ENCODE data around the gene TTLL10.
"Not testable (repeated sequence)": the region's sequence is repeated elsewhere in the genome, so short reads cannot be mapped to it uniquely, and the experiment has no call there.

TTLL10 gene

DNA sequence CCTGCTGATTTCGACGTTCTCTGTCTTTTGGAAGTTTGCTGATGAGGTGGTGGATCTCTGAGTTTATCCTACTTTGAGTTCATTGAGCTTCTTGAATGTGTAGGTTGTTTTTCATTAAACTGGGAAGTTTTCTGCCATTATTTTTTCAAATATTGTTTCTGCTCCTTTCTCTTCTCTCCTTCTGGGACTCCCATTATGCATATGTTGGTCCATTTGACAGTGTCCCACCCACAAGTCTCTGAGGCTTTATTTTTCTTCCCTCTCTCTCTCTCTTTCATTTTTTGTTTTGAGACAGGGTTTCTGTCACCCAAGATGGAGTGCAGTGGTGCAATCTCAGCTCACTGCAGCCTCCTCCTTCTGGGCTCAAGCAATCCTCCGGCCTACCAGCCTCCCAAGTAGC is 21.0 kb downstream of the TTLL10 start:
- DNase-seq = no peak

DNA sequence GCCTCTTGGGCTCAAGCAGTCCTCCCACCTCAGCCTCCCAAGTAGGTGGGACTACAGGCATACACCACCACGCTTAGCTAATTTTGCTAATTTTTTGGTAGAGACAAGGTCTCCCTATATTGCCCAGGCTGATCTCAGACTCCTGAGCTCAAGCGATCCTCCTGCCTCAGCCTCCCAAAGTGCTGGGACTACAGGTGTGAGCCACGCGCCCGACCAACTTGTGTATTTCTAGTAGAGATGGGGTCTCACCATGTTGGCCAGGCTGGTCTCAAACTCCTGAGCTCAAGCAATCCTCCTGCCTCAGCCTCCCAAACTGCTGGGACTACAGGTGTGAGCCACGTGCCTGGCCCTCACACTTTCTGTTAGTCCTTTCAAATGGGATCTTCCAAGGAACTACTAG is 22.0 kb downstream of the TTLL10 start:
- not testable (repeated sequence) for DNase-seq

DNA sequence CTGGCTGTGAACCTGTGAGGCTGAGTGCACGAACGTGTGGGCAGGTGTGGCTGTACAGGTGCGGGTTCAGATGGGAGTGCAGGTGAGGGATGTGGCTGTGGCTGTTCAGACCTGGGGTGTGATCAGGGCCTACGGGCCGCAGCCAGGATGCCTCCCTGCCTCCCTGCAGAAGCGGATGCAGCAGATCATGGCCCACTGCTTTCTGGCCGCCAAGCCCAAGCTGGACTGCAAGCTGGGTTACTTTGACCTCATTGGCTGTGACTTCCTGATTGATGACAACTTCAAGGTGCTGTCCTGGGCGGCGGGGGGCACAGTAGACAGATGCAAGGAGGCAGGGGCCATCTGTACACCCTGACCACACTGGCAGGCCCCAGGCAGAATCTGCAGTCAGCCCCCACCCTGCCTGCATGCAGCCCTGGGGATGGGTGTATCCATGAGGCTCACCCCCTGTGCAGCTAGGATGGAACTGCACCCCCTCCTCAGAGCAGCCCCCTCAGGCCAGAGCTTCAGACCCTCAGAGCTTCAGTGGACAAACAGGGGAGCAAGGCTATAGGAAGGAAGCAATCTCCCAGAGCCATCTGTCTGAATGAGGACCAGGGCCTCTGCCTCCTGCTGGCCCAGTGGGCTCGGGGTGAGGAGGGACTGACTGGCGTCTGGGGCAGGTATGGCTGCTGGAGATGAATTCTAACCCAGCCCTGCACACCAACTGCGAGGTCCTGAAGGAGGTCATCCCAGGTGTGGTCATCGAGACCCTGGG is 22.9 kb downstream of the TTLL10 start:
- no peak for DNase-seq

DNA sequence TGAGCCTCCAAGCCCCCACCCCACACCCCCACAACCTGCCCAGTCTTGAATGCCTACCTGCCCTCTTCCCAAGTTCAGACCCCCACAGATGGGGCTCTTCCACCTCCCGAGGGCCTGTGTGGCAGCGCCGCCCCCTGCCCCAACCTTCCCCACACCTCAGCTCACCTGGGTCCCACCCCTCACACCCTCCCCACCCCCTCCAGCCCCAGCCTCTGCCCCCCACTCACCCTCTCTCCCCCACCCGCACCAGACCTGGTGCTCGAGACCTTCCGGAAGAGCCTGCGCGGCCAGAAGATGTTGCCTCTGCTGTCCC is 23.5 kb downstream of the TTLL10 start:
- no peak for DNase-seq

DNA sequence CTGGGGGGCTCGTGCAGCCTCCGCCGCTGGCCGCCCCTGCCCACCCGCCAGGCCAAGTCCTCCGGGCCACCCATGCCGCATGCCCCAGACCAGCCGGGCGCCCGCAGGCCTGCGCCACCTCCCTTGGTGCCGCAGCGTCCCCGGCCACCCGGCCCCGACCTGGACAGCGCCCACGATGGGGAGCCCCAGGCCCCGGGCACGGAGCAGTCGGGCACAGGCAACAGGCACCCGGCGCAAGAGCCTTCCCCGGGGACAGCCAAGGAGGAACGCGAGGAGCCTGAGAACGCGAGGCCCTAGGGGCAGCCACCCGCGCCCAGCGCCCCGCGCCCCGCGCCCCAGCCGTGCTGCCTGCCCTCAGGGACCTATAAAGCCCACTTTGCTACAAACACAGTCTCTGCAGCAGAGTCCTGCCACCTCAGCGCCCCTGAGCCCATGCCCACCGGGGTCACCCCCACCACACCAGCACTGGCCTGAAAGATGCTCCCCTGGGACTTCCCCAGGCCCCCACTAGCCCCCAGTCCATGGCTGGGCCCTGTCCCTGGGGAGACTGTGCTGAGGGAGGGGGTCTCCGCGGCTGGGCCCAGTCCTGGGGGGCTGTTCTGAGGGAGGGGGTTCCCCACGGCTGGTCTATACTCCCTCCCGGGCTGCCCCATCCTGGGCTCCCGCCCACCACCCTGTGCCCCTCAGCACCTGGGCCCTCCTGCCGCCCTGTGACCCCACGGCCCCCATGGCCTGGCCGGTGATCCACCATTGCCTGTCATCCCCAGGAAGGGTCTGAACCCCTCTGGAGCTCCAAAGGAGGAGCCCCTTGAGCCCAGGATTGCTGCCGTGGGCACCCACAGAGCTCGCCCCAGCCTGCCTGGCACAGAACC is 24.1 kb downstream of the TTLL10 start:
- no peak for DNase-seq

DNA sequence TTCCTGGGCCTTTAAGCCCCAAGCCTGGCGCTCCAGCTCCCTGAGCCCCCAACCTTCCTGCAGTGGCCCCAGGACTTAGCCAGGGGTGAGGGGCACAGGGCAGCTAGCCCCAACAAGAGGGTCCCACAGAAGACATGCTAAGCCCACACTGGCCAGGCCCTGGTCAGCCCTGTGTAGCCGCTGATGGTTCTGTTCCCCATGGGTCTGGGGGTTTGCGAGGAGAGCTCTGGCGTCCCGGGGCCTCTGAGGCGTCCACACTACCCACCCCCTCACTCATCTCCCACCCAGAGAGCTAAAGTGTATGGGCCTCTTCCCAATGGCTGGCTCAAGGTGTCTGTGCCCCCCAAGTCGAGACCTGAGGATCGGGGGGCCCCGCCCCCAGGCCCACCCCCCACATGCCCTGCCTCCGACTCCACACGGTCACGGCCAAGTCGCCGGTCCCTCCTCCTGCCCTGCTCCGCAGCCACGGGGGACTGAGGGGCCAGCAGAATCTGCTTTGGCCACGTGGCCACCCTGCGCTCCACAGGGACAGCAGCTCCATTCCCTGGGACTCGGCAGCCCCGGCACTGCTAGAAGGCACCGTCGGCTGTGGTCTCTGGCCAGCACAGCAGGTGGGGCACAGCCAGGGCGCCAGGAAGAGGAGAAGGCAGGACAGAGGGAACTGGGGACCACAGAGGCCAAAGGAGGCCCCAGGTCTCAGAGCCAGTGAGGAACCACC is 24.9 kb downstream of the TTLL10 start:
- DNase-seq = no peak

DNA sequence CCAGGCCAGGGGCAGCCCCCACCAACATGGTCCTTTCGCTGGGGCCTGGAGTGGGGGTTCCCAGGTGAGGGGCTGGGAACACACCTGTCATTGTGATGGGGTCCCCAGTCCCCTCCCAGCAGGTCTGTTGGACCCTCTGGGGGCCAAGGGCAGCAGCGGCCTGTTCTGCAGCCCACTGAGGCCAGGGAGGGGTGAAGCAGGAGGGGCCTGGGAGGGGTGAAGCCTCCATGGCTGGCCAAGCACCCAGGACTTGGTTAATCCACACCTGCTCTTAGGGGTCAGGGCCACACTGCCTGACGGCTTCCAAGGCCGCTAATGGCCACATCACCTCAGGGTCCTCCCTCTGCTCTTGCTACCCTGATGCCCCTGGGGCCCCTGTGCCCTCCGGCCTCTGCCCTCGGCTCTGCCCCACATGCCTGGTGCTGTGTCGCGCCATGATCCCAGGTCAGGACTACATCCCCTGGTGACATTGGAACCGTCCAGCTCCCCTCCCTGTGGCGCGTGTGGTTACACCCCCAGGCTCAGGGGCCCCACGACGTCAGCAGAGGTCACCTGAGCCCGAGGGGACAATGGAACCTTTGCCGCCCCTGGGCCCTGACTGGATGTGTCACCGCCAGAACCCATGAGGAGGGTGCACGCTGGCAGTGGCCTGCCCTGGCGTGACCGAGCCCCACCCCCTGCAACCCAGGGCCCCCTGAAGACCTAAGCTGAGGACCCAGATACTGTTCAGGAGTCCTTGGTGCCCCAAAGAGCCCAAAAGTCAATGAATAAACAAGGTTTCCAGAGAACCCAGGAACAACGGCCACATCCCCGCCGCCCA is 25.7 kb downstream of the TTLL10 start:
- DNase-seq = no peak

DNA sequence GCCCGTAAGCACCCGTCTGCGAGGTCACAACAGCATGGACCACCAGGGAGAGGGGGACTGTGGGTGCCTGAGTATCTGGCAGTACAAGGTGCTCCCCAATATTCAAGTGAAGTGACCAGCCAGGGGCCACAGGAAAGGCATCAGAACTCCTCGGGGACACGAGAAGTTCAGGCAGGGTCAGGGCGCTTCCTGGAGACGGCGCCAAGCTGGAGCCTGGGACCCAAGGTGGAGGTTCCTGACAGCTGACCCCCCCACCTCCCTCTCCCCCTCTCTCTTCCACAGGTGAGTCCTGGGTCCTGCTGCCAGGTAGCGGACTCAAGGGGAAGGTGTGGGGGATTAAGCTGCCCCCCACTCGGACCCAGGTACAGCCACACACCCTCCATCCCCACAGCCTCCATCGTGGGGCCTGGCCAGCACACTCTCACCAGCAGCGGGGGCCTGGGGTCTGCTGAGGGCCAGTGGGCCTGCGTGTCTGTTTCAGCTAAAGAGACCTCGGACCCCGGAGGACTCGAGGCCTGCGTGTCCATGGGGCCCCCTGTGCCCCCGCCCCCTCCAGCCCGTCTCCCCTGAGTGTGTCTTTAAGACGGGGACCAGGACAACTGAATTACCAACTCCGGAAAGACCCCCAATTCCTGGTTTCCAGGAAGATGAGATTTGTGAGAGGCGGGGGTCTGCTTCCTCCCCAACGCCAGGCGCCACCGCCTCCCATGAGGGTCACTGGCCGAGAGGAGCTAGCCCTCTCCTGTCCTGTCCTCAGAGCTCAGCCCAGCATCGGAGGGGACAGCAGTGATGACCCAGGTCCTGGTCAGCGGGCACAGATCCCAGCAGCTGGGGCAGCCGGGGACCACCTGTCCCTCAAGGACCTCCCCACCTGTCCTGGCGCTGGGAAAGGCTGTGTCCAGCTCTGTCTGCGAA is 26.5 kb downstream of the TTLL10 start:
- no peak for DNase-seq

DNA sequence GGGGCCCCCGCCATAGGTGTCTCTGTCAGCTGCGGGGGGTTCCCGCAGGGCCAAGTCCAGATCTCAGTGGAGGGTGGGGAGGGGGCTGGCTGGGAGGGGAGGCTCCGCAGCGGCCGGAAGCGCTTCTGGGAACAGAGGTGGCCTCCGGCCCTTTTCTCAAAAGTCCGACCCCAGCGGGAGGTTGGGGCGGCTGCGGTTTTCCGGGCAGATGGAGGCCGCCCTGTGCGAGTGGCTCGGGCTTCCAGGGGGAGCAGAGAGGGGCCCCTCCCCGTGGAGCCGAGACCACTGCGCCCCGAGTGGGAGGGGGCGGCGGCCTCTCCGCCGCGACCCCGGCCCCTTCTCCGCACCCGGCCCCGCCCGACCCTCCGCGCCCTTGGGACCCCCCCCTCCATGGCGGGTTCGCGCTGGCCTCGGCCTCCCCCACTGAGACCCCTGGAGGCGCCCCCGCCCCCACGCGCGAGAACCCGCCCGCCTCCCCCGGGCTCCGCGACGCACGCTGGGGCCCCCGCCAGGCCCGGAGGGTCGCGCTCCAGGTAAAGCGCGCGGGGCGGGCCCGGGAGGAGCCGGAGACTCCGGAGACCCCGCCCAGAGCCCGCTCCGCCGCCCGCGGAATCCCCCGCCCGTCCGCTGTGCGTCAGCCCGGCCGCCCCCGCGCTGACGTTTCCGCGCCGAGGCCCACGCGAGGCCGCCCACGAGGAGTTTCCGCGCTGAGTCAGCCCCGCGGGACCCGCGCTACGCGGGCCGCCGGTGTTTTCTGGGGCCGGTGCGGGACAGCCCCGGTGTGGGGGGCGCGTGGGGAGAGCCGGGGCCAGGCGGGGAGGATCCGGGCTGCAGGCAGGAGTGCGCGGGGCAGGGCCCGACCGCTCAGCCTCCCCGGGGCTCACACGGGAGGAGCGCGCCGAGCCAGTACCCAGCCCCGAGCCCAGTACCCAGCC is 27.5 kb downstream of the TTLL10 start:
- no peak for DNase-seq

DNA sequence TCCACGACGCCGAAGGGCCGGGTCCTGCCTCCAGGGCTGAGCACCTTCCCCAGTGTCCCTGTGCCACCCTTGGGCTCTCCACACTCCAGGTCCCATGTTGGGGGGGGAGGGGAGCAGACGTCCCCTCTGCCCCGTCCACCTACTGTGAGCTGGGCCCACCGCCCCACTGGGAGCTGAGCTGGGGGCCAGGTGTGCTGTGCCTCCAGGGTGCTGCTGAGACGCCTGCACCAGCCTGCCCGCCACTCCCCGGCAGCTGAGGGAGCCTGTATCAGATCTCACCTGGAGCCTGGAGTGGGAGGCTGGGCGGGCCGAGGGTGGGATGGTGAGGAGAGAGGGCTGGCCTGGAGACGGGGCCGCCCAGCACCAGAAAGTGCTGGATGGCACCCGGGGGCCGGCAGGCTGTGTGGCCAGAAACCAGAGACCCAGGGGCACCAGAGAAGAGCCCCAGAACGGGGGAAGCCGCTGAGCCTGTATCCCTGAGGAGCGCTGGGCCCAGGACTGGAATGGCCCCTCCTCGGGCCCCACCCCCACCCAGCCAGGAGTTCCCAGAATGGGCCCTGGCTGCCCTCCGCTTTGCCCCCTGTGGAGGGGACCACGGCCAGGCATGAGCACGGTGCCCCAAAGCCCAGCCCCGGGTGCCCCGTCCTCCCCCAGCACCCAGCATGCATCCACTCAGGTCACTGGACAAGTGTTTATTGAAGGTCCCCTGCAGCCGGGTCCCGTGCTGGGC is 29.3 kb downstream of the TTLL10 start:
- no peak for DNase-seq

DNA sequence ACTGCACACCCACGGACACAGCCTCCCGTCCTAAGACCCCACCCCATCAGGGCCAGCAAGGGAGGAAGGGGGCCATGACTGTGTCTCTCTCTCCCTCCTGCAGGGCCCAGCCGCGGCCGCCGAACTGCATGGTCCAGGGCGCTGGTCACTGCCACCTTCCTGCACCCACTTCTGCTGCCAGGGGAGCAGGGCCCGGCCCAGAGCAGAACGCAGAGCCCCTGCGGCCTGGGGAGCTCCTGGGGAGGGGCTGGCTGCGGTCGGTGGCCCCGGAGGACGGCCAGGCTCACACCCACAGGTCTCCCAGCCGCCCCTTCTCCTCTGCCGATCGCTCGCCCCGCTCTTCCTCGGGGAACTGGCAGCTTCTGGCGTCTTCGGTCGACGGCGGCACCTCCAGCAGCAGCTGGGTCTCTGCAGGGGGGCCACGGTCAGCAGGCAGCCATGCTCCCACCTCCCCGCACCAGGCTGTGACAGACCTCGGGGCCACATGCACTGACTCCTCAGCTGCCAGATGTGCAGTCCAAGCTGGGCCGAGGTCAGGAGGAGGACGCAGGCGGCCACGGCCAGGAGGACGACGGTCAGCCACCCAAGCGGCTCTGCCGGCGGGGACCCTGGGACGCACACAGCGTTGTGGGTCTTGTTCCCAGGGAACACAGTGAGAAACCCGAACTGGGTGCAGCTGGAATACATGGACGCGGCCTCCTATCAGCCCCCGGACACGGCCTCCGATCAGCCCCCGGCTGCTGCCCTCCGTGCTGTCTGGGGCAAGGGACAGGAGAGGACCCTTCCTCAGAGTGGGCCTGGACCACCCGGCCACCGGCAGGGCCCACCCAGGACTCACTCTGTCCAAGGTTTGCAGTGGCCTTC is 30.1 kb downstream of the TTLL10 start:
- DNase-seq = no peak

DNA sequence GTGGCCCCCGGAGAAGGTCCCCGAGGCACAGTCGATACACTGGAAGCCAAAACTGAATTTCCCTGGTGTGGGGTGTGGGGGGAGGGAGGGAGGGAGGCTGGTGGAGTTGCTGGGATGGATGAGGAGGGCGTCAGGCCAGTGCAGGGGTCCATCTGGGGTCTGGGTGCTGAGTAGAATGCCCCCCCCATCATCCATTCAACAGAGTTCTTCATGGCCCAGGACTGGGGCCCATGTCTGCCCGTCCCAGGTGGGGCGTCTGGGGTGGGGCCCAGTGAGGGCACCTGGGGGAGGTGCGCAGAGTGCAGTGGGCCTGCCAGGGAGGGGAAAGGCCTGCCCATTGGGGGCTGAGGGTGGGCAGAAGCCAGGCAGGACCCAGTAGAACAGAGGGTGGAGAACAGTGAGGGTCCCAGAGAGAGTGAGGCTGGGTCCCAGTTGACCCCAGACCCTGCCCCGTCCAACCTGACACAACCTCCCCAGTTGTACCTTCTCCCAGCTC is 30.8 kb downstream of the TTLL10 start:
- no peak for DNase-seq

DNA sequence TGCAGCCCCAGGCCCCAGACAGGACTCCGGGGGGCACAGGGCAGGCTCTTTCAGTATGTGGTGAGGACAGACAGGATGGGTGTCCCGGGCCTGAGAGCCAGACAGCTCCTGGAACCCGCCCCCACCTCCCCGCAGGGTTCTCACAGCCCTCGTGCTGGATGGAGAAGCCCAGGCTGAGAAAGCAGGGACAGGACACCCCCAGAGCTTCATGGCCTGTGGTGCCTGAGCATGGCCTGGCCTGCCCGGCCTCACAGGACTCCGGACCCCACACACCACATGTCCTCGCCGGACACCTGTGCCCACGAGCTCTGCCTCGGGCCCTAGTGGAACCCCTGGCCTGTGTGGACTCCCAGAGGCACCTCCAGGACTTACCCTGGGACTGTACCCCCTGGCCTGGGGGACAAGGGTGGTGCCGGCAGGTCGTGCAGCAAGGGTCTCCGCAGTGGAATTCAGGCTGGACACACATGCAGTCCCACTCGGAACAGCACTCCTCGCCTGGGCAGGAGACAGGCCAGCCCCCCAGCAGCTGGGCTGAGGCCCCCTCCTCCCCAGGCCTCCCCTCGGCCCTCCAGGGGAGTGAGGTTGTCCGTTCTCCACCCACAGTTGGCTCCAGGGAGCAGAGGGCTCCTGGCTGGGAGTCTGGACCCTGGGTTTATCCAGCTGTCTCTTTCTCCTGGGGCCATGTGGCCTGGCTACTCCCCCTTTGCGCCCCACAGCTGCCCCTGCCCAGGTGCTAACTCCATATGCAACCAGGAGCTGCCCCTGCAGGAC is 31.5 kb downstream of the TTLL10 start:
- DNase-seq = no peak

DNA sequence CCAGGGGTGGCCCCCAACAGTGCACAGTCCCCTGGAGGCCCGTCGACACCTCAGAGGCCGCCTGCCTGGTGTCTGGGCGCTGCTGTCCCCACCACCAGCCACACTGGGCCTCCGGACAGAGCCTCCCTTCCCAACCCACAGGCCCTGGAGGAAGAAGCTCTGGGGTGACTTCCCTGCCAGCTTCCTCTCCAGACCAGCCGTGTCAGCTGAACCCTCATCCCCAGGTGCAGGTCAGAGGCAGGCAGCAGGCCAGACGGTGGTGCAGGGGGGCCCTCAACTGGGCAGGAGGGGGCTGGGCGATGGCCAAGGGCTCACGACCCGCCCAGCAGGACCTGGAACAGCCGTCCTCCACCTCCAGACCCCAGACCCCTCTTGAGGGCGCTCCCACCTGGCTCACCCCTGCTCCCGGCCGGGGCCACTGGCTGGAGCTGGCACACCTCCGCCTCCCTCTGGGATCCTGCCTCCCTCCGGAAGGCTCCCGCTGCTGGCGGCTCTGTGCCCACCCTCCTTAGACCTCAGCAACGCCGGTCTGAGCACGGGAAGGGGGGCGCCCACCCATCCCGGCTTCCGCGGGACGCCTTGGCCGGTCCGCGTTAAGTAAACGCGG is 32.2 kb downstream of the TTLL10 start:
- no peak for DNase-seq

DNA sequence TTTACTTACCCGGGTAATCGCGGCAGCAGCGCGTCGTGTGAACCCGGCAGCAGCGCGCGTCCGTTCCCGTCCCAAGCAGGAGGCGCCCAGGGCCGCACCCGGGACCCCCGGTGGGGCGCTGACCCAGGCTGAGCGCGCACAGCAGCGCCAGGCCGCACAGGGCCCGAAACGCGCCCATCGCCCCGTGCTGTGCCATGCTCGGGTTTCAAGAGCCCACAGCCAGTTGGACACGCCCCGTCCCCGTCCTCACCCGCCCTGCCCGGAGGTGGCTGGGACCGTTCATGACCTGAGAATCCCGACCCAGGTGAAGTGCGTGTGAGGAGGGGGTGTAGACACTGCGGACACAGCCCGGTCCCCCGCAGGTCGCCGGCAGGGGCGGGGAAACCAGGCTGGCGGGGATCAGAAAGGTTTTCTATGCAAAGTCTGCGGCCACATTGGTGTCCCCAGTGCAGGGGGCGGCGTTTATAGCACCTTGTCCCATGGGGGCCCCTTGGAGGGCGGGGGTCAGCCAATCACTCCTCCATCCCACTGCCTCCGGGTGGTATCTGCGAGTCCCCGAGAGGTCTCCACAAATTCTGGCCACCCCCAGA is 32.8 kb downstream of the TTLL10 start, which contains the start of gene TNFRSF18:
TSS of gene TNFRSF18 (minus strand) at position 217 of the 590 bp plus-strand sequence. CDS start at position 196, 21 bp downstream.
- DNase-seq = no peak

DNA sequence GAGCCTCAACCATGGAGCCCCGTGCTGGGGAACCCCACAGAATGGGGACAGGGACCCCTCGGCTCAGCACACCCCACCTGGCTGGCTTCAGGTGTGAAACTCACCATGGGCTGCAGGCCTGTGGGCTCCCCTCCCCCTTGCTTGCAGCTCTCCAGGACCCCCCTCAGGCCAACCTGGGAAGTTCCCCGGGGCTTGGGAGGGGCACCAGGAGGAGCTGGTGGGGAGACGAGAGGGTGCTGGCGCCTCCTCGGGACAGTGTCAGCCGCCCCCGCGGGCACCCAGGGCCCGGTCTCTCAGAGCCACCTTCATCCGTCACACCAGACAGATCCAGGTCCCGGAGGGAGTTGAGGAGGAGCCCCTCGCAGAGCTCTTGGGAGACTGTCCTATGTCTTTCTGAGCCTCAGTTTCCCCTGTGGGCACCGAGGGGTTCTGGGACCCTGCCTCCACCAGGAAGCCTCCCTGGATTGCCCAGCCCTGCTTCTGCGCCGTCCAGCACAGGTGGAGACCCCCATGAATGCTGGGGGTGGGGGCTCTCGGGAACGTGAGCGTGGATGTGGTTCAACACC is 33.4 kb downstream of the TTLL10 start:
- no peak for DNase-seq

DNA sequence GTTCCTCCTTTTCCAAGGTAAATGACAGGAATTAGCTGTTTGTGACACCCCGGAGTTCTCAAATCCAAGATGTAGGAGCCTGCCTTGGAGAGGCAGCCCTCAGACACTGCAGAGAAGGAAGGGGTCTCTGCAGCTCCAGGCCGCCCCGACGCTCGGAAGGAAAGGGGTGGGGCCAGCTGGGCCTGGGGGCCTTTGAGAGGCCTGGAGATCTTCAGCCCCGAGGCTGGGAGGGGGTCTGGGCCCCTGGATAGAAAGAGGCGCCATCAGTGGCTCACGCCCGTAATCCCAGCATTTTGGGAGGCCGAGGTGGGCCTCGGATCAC is 33.9 kb downstream of the TTLL10 start:
- DNase-seq = no peak

Data from NCI-H2029 (cell line).